GM18519 (cell line): Measurements from ENCODE around the gene POLR1E.
"Not testable (repeated sequence)": the region's sequence is repeated elsewhere in the genome, so short reads cannot be mapped to it uniquely, and the experiment has no call there.

Experiments used
- ATAC-seq: cut with Tn5 transposase; IDR thresholded peaks from one replicate; pipeline ENCODE4 v1.9.1; 2021; ENCODE audit warnings: mild to moderate bottlenecking, moderate library complexity; ENCODE audit not compliant: unreplicated experiment, low FRiP score

Gene POLR1E

DNA sequence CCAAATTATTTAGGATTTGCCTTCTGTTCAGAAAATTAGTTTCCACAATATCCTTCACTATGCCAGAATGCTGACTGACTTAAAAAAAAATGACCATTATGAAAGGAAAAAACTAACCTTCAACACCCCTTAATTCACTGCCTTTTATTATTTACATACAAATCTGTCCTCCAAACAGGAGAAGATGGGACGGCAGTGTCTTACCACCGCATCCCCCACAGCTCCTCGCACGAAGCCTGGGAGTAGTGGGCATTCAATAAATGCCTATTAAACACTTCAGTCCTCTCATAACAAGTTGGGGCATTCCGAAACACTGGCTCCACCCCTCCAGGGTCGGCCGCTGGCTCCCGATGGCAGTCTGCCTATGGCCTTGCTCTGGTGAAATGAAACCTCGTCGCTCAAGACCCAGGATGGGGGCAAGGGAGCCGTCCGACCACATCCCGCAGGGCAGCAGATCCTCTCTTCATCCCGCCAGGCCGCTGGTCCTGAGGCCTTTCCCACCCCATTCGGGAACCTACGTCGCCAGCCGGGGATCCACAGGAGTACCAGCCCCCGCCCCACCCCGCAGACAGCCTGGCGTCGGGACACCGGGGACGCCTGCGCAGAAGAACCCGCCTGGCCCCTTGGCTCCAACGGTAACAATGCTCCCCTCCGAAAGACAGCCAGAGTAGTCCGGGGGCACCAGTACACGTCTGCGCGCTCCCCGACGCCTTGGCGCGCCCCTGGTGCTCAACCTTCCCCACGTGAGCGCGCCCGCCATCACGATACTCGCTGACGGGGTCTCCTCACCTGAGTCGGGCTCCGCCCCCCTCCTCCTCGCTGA, 21.1 kb upstream of the POLR1E start:
- peak; percentile 27 for ATAC-seq

DNA sequence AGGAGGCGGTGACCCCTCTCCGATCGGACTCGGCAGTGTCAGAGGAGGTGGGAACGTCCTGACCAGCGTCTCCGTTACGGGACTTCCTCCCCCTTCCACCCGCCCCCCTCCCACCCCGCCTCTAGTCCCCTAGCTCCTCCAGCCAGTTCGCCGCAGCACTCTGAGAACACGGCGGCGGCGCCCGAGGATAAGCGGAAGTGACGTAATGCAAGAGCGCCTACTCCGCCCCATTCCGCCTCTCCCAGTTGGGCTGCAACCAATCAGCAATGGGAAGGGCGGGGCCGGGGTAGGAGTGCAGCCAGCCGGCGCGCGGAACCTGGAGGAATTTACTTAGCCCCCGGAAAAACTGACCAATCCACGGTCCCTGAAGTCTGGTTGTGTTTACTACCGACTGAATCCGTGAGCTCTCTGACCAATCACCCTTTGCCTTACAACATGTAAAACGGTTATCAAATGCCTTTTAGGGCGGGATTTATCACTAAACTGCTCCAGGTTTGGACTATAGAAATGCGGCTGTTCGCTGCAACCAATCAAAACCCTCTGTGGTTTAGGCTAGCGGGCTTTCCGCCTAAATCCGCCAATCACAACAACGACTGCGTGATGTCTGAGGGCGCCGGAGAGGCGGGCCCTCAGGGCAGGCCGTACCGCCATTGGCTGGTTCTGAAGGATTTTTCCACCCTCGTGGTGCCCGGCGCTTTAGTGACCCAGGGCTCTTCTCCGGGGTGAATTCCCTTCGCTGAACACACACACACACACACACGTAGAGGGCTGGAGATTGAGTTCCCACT, 20.3 kb upstream of the POLR1E start, which contains the start of gene ZBTB5:
Gene ZBTB5 (minus strand): TSS at position 202 of the 788 bp plus-strand sequence. CDS start 22,899 bp downstream, outside the sequence.
- ATAC-seq = peak; percentile 78

DNA sequence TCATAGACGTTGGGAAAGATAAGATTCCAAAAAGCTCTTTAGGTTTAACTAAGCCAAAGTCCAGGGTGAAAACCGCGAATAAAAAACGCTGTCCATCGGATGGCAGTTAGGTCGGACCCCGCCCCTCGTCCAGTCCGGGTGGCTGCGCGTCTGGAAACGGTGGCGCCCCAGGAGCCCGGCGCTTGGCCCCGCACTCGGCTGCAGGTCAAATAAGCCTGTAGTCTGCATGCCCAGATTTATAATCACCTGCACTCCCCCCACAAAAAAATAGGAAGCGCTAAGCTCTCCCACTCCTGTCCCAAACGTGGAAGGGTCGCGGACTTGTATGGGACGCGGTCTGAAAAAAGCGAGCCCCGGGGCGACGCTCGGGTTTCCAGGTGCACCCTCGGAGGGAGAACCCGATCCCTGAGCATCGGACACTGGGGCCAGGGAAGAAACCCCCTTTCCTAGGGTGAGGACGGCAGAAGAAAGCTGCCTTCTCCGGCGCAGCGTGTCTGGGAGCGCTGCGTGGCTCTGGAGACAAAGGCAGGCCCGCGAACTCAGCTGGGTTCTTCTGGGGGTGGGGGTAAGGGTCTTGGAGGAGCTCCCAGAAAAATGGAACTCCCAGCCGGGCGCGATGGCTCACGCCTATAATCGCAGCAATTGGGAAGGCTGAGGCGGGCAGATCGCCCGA, 19.6 kb upstream of the POLR1E start:
- ATAC-seq = no peak

DNA sequence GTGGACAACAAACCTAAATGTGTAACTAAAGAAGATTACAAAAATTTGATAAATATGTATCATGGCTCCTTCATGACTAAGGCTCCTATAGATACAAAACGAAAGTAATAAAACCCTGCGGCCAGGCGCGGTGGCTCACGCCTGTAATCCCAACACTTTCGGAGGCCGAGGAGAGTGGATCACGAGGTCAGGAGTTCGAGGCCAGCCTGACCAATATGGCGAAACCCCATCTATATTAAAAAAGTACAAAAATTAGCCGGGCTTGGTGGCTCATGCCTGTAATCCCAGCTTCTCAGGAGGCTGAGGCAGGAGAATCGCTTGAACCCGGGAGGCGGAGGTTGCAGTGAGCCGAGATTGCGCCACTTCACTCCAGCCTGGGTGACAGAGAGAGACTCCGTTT, 18.2 kb upstream of the POLR1E start:
- not testable (repeated sequence) for ATAC-seq

DNA sequence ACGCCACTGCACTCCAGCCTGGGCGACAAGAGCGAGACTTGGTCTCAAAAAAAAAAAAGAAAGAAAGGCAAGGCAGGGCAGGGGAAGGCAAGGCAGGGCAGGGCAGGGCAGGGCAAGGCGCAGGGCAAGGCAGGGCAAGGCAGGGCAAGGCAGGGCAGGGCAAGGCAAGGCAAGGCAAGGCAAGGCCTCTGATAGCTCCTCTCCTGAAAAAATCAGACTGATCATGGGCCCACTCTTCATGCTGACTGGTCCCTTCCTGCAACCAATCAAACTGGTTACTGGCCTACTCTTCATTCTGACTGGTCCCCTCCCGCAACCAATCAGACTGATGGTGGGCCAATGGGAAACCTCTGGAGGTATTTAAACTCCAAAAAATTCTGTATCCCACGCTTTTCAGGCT, 17.1 kb upstream of the POLR1E start:
- no peak for ATAC-seq

DNA sequence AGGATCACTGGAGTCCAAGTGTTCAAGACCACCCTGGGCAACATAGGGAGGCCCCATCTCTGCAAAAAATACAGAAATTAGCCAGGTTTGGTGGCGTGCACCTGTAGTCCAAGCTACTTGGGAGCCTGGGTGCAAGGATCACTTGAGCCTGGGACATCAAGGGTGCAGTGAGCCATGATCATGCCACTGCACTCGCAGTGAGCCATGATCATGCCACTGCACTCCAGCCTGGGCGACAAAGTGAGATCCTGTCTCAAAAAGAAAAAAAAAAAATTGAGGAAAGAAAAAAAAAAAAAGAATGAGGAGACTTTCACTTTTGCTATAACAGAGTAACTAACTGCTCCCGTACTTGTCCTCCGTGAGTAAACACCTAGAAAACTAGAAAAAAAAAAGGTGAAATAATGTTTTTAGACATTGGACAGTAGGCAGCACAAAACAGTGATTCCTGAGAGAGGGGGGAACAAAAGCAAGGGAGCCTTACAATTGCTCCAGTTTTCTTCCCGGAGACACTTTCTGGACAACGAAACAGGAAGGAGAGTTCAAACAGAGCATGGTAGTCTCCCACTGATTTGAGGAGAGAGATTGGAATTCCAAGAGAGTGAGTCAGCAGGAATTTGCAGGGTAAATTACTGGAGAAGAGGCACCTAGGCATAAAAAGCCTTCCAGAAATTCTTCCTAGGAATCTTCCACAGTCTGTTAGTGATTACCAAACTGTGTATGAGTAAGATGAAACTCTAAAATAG, 13.6 kb upstream of the POLR1E start:
- ATAC-seq = no peak

DNA sequence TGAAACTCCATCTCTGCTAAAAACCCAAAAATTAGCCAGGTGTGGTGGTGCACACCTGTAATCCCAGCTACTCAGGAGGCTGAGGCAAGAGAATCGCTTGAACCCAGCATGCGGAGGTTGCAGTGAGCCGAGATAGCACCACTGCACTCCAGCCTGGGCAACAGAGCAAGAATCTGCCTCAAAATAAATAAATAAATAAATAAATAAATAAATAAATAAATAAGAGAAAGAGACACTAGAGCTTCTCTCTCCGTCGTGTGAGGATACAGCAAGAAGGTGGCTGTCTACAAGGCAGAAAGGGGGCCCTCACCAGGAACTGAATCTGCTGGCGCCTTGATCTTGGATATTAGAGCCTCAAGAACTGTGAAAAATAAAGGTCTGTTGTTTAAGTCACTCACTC, 11.8 kb upstream of the POLR1E start:
- not testable (repeated sequence) for ATAC-seq

DNA sequence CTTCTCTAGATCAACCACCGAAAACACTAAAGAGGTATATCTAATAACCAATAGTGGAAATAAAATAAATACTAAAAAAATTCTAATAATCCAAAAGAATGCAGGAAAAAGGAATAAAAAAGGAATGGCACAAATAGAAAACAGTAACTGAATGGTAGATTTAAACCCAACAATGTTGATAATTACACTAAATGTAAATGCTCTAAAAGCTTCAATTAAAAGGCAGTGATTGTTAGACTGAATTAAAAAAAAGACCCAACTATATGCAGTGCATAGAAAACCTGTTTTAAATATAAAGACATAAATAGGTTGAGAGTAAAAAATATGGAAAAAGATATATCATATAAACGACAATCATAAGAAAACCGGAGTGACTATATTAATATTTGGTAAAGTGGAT, 11.3 kb upstream of the POLR1E start:
- ATAC-seq = no peak

DNA sequence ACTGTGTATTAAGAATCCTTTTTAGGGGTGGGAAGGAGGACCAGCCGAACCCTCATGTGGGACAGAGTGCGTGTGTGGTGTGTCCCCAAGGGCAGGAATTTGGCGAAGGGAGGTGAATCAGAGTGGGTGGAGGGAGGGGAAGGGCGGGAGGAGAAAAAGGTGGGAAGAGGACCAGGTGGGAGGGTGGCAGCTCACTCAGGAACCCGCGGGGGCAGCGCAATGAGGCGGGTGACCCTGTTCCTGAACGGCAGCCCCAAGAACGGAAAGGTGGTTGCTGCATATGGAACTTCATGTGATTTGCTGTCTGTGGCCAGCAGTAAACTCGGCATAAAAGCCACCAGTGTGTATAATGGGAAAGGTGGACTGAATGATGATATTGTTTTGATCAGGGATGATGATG, 8.8 kb upstream of the POLR1E start:
- ATAC-seq = no peak

DNA sequence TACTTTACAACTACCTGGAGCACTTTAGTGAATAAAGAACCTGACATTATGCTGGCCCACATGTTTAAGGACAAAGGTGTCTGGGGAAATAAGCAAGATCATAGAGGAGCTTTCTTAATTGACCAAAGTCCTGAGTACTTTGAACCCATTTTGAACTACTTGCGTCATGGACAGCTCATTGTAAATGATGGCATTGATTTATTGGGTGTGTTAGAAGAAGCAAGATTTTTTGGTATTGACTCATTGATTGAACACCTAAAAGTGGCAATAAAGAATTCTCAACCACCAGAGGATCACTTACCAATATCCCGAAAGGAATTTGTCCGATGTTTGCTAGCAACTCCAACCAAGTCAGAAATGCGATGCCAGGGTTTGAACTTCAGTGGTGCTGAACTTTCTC, 8.3 kb upstream of the POLR1E start:
- ATAC-seq = not testable (repeated sequence)

DNA sequence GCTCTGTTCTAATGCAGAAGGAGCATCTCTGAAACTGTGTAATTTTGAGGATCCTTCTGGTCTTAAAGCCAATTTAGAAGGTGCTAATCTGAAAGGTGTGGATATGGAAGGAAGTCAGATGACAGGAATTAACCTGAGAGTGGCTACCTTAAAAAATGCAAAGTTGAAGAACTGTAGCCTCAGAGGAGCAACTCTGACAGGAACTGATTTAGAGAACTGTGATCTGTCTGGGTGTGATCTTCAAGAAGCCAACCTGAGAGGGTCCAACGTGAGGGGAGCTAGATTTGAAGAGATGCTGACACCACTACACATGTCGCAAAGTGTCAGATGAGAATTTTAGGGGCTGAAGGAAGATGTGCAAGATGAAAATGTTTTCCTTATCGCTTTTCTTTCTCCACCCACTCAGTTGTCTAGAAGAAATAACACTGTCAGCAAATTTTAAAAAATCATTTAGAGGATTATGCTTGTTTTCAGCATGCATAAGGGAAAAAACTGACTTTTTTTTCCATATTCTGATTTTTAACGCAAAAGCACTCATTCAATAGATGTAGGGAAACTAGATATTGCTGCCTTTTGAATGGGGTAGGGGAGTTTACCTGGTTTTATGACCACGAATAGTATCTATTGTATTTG, 7.6 kb upstream of the POLR1E start:
- ATAC-seq = not testable (repeated sequence)

DNA sequence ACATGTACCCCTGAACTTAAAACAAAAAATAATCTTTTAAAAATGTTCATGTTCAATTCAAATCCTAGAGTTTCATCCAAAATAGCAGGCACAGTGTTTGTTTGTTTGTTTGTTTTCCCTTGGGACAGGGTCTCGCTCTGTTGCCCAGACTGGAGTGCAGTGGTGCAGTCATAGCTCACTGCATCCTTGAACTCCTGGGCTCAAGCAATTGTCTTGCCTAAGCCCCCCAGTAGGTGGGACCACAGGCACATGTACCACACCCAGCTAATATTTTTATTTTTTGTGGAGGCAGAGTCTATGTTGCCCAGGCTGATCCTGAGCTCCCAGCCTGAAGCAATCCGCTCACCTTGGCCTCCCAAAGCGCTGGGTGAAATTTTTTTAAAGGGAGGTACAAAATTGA, 5.0 kb upstream of the POLR1E start:
- no peak for ATAC-seq

DNA sequence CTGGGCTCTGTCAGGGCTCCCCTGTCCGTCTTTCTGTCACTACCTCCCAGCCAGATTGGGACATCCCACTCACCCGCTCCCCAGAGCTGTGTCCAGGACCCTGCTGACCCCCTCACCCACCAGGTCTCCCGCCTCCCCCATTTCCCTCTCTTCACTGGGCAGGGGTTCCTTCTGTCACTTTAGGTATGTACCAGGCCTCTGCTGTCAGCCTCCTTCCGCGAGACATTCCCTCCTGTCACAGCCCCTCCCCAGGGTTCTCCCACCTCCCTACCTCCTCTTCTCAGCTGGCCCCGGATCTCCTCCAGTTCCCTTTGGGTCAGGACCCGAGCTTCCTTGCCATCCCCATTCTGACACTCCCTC, 488 bp downstream of the POLR1E start:
- no peak for ATAC-seq

DNA sequence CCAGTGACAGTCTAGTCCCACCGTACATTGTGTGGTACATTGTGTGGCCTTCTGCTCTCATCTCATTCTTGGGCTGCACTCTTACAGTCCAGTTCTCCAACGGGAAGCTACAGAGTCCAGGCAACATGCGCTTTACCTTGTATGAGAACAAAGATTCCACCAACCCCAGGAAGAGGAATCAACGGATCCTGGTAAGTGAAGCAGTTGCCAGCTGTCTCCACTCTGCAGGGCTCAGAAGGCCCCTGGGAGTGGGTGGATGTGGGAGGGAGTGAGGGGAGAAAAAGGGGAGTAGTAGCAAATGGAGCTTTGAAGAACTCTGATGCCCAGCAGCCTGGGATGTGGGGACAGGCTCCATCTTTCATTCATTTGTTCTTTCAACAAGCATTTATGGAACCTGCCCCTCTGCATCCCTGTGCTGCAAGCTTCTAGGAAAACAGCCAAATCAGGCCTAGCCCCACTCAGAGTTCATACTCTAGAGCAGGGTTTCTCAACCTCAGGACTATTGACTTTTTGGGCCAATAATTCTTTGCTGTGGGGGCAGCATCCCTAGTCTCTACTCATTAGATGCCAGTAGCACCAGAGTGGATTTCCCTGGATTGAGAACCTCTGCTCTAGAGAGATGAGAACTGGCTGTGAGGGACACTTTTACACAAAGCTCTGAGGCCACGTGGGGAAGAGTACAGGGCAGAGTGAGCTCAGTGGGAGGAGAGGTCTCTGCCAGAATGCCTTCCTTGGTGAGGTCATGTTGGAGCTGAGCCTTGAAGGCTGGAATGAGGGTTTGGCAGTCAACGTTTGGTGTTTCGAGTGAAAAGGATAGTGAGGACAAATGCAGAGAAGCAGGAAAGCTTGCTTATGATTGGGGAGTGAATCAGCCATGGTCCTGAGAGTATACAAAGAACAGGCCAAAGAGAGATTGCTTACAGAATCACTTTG, 1.1 kb downstream of the POLR1E start:
- no peak for ATAC-seq

DNA sequence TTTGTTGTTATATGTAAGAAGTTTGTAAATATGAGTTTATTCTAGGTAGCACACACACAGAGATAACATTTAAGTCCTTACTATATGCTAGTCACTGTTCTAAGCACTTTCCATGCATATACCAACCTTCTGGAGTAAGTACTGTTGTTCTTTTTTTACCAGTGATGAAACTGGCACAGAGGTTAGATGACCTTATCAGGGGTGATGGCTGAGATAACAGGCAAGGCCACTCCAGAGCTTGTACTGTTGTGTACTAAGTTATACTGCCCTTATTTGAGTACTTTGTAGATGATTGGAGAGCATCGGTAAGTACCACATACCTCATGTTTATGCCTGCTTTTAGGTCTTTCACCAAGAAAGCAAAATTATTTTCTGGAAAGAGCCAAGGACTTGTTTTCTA, 6.2 kb downstream of the POLR1E start:
- no peak for ATAC-seq

DNA sequence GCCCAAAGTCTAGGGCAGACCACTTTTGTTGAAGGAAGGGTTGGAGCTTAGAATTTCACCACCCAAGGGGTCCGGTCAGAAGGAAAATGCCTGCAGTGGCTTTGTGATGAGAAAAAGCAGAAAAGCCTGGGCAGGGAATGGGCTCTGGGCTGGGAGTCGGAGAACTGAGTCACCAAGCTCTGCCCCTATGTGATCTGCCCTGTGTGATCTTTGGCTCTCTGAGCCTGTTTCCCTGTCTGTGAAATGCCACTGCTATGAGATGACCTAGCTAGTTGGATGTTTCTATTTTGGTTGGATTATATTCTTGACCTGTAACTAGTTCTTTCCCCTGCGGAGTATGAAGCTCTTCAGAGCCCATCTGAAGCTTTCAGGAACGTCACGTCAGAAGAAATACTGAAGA, 9.8 kb downstream of the POLR1E start:
- ATAC-seq = no peak

DNA sequence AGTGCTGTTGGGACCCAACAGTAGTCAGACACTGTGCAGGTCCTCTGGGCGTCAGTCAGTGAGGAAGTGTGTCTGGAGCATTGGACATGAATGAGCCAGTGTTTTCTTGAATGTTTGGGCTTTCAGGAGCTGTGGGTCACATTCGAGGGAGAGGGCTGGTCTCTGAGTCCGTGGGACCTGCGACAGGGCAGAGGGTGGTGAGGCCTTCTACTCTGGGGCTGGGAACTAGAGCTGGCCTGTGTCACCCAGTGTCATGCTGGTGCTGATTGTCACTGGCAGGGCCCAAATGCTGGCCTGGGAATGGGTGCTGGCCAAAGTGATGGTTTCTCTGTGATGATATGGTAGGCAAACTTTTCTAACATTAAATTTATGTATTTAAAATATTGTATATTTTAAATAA, 10.3 kb downstream of the POLR1E start:
- ATAC-seq = no peak

DNA sequence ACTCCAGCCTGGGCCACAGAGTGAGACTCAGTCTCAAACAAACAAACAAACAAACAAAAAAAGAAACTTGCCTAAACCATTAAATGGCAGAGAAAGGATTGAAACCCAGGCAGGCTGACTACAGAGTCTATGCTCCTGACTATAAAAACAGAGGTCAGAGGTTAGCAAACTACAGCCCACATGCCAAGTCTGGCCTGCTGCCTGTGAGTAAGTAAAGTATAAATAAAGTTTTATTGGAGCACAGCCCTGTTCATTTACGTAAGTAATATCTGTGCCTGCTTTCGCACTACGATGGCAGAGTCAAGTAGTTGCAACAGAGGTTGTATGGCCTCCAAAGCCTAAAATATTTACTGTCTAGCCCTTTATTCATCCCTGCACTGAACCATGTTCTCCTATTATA, 11.6 kb downstream of the POLR1E start:
- ATAC-seq = no peak

DNA sequence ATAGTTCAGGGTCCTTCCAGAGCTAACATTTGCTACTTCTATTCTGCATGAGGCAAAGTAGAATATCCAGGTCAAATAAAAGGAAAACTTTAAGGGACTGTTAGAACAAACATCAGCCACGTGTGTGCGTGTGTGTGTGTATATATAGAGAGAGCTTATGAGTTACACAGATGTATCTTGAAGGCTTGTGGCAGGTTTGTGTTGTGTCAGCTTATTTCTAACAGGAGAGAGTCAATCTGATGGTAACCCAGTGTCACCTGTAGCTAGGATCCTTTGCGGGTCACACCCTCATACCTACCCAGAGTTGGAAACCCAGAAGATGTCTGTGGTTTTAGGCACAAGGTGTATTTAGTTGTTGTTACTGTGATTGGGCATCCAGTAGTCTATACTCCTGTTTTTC, 12.7 kb downstream of the POLR1E start:
- ATAC-seq = no peak
